ENCODE results near the gene ZC3H10. TPM values are rescaled to one million over a fixed set of nuclear protein-coding genes. Genes with fewer than 3 reads are reported as not detected.

Gene ZC3H10
- total and polyA plus RNA-seq, 2 of the 8 experiments (the other 6 are each of a cell fraction or from before 2014, with no cell fraction given): 4.0 to 11.2 TPM

GRCh38 chr12:56082967-56083366, 35.1 kb upstream of the ZC3H10 start:
- Histone ChIP-seq H3K23ac (ENCODE audit: insufficient read length) (no peak overlapping the region), H3K4ac (replicated peaks; ENCODE audit: insufficient read length, low read depth, low read length) (no peak overlapping the region), H3K18ac (ENCODE audit: extremely low read depth, low read length) (no peak overlapping the region), H3K79me2 (ENCODE audit: control insufficient read depth in 1 of 2, insufficient read depth in 2 of 2, low read length in 2 of 2) (peaks cover 0 to 27% of the 10 kb centered on the region in 2 experiments; a peak in 2 of 4 replicates), H2AFZ (ENCODE audit: low read length) (no peak overlapping the region), H4K5ac (ENCODE audit: insufficient read length, low read depth, low read length) (no peak overlapping the region), H4K20me1 (replicated peaks in 1 of 2; ENCODE audit: control insufficient read depth in 1 of 2, insufficient read depth in 2 of 2, low read length in 2 of 2) (peaks cover 2 to 10% of the 10 kb centered on the region in 2 experiments), H2BK20ac (ENCODE audit: low read length) (no peak overlapping the region), H2BK12ac (ENCODE audit: low read depth, low read length) (no peak overlapping the region), H3K56ac (replicated peaks; ENCODE audit: insufficient read length, low read depth, low read length) (no peak overlapping the region), H2BK15ac (ENCODE audit: low read length) (no peak overlapping the region), H3K23me2 (ENCODE audit: low read depth, low read length) (peaks cover 7% of the 10 kb centered on the region; the same call in 1 of the 2 replicates), H3K27ac (ENCODE audit: low read depth, low read length) (no peak overlapping the region), H3K4me2 (ENCODE audit: insufficient read depth in 1 of 2, low read depth in 2 of 2, low read length in 2 of 2) (no peak overlapping the region; a peak in 1 of 4 replicates), H3K9me3 (ENCODE audit: insufficient read depth in 2 of 2, low read depth in 1 of 2, low read length in 1 of 2) (no peaks in the 10 kb centered on the region), H2BK120ac (replicated peaks; ENCODE audit: low read depth, low read length) (no peak overlapping the region), H3K4me1 (replicated peaks in 1 of 4; ENCODE audit: control insufficient read depth in 3 of 4, insufficient read depth in 4 of 4, low read length in 3 of 4) (peaks cover 3 to 17% (median 11%) of the 10 kb centered on the region in 4 experiments), H2AK5ac (ENCODE audit: low read depth, low read length) (no peak overlapping the region), H3K14ac (ENCODE audit: insufficient read length) (no peak overlapping the region), H3K36me3 (ENCODE audit: control insufficient read depth in 2 of 4, insufficient read depth in 4 of 4, low read length in 3 of 4) (peaks cover 16 to 27% (median 22%) of the 10 kb centered on the region in 4 experiments), H2BK5ac (ENCODE audit: low read depth, low read length) (no peak overlapping the region), H3K27me3 (replicated peaks in 1 of 4; ENCODE audit: control insufficient read depth in 3 of 4, extremely low read depth in 1 of 4, insufficient read depth in 3 of 4, low read length in 3 of 4) (no peaks in the 10 kb centered on the region), H3K9ac (replicated peaks in 1 of 4; ENCODE audit: extremely low read depth in 1 of 4, low read depth in 3 of 4, low read length in 3 of 4) (no peak overlapping the region), H3K4me3 (ENCODE audit: extremely low read depth in 1 of 4, insufficient read depth in 2 of 4, low read depth in 3 of 4, low read length in 4 of 4) (no peak overlapping the region), H4K91ac (replicated peaks; ENCODE audit: insufficient read length, low read length) (no peak overlapping the region), H3K79me1 (ENCODE audit: low read depth, low read length) (peaks cover 7% of the 10 kb centered on the region; the same call in 1 of the 2 replicates), H4K8ac (ENCODE audit: extremely low read depth, insufficient read depth, low read length) (no peak overlapping the region)
- POLR2A ChIA-PET (ENCODE audit: partially characterized antibody): interaction anchor here (1.0 to 8.9 kb wide), 8 partner anchors 9 to 381 kb away, joined by 3 to 112 read pairs (median 4); partner anchors contain the start of gene PA2G4
- FAIRE-seq (no peak), DNase-seq (ENCODE audit: low read depth in 1 of 2, low spot score in 2 of 2) (no peak)
- WGBS, 2 experiments (ENCODE audit: extremely low coverage in 1 of 2, insufficient coverage in 1 of 2, insufficient read length in 1 of 2, insufficient replicate concordance in 2 of 2, low coverage in 1 of 2, low lambda C conversion rate in 2 of 2, missing lambda C conversion rate in 1 of 2): 84% methylated on average over 3 of the region's 3 CpGs; no CpG with 5 or more reads in 1 of the 2 experiments
- CTCF ChIA-PET (ENCODE audit: partially characterized antibody): interaction anchor here (1.0 to 5.1 kb wide), 6 partner anchors 13 to 346 kb away, joined by 3 to 38 read pairs (median 6); partner anchors contain the start of gene PA2G4
- TF ChIP-seq CHD1 (IDR thresholded peaks at IDR 0.05; ENCODE audit: low read depth, low read length) (no peak), TEAD4 (IDR thresholded peaks at IDR 0.05; ENCODE audit: low read depth, low read length) (no peak), TCF12 (IDR thresholded peaks at IDR 0.05; ENCODE audit: low read depth, low read length) (no peak), USF2 (IDR thresholded peaks at IDR 0.05; ENCODE audit: low read length) (no peak), KDM4A (IDR thresholded peaks at IDR 0.05; ENCODE audit: low read depth, low read length, severe bottlenecking) (no peak), YY1 (IDR thresholded peaks at IDR 0.05; ENCODE audit: low read depth, low read length) (no peak), GABPA (IDR thresholded peaks at IDR 0.05; ENCODE audit: borderline replicate concordance, insufficient read depth, low read length) (no peak), CTBP2 (IDR thresholded peaks at IDR 0.05; ENCODE audit: borderline replicate concordance, insufficient read depth, insufficient read length, low read length) (no peak), SRF (IDR thresholded peaks at IDR 0.05; ENCODE audit: low read depth, low read length) (no peak), RNF2 (IDR thresholded peaks at IDR 0.05; ENCODE audit: borderline replicate concordance, low read depth, low read length, missing control alignments, poor library complexity, severe bottlenecking) (no peak)
- TF ChIP-seq, protein P1, sequence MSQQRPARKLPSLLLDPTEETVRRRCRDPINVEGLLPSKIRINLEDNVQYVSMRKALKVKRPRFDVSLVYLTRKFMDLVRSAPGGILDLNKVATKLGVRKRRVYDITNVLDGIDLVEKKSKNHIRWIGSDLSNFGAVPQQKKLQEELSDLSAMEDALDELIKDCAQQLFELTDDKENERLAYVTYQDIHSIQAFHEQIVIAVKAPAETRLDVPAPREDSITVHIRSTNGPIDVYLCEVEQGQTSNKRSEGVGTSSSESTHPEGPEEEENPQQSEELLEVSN (IDR thresholded peaks at IDR 0.05): no peak

Measured in H1 (cell line).